NCI-H1105 (cell line): ENCODE data around the gene KRT38.
"Not testable (repeated sequence)": the region's sequence is repeated elsewhere in the genome, so short reads cannot be mapped to it uniquely, and the experiment has no call there.

Source experiments
- DNase-seq: peaks from one replicate; lab custom pipeline; 2025; lab: John Stamatoyannopoulos, UW

Gene KRT38

GRCh38 chr17:41395044-41395443 lies 45.7 kb downstream of the KRT38 start:
- DNase-seq, result not testable (repeated sequence)

- DNase-seq, result no peak
These were observed 46.4 kb downstream of the KRT38 start for GRCh38 chr17:41394254-41394996.

- no peak for DNase-seq
These were observed 47.0 kb downstream of the KRT38 start for GRCh38 chr17:41393826-41394225.

GRCh38 chr17:41393294-41393693 lies 47.5 kb downstream of the KRT38 start:
- DNase-seq, result no peak

GRCh38 chr17:41392278-41392677 lies 48.5 kb downstream of the KRT38 start:
- no peak for DNase-seq

GRCh38 chr17:41391535-41391934 lies 49.2 kb downstream of the KRT38 start:
- no peak for DNase-seq

- no peak for DNase-seq
These were observed 50.3 kb downstream of the KRT38 start for GRCh38 chr17:41390411-41390938.

GRCh38 chr17:41387670-41388069 lies 53.1 kb downstream of the KRT38 start:
- DNase-seq, result no peak

- no peak for DNase-seq
These were observed 54.6 kb downstream of the KRT38 start for GRCh38 chr17:41386227-41386626.
